Mesenchymal stem cell (in vitro differentiated cells and primary cell): ENCODE measurements around the gene MEGF9.

ENCODE experiments used
- DNase-seq: peaks from one replicate; pipeline ENCODE4 v3.0.0-alpha.2; 2013
- H2AFZ ChIP-seq: one replicate; pipeline ENCODE4 v1.6.1; 2013; ENCODE audit warnings: low read depth, mild to moderate bottlenecking, control low read depth, inconsistent platforms, low read length, moderate library complexity
- H2AK5ac ChIP-seq: 2 replicates; pipeline ENCODE4 v1.6.1; 2013; ENCODE audit warnings: low read length, moderate library complexity, mild to moderate bottlenecking, inconsistent platforms; ENCODE audit not compliant: severe bottlenecking
- H2BK120ac ChIP-seq: one replicate; pipeline ENCODE4 v1.6.1; 2013; ENCODE audit warnings: low read depth, mild to moderate bottlenecking, inconsistent platforms, low read length, moderate library complexity
- H2BK12ac ChIP-seq, 2 experiments: one replicate each; pipeline ENCODE4 v1.6.1; 2013; ENCODE audit warnings: inconsistent platforms in 2 of 2, low read length in 2 of 2, mild to moderate bottlenecking in 2 of 2, moderate library complexity in 2 of 2, control low read depth in 1 of 2
- H2BK15ac ChIP-seq: one replicate; pipeline ENCODE4 v1.6.1; 2013; ENCODE audit warnings: mild to moderate bottlenecking, low read depth, inconsistent platforms; ENCODE audit not compliant: poor library complexity, severe bottlenecking
- H2BK5ac ChIP-seq: 2 replicates; pipeline ENCODE4 v1.6.1; 2013; ENCODE audit warnings: low read depth, mild to moderate bottlenecking, low read length, control low read depth, inconsistent platforms; ENCODE audit not compliant: poor library complexity, severe bottlenecking
- H3K14ac ChIP-seq, 2 experiments: one replicate each; pipeline ENCODE4 v1.6.1; 2013; ENCODE audit warnings: inconsistent platforms in 2 of 2, low read length in 2 of 2, control low read depth in 1 of 2, mild to moderate bottlenecking in 1 of 2, moderate library complexity in 1 of 2
- H3K18ac ChIP-seq, 2 experiments: one replicate each; pipeline ENCODE4 v1.6.1; 2013; ENCODE audit warnings: inconsistent platforms in 2 of 2, low read length in 2 of 2, control low read depth in 1 of 2, low read depth in 1 of 2, mild to moderate bottlenecking in 1 of 2
- H3K23ac ChIP-seq, 2 experiments: one replicate each; pipeline ENCODE4 v1.6.1; 2013; ENCODE audit warnings: inconsistent platforms in 2 of 2, low read length in 2 of 2, mild to moderate bottlenecking in 2 of 2, moderate library complexity in 2 of 2, control low read depth in 1 of 2
- H3K27ac ChIP-seq: 2 replicates; pipeline ENCODE4 v1.5.1; 2013; ENCODE audit warnings: mild to moderate bottlenecking, moderate library complexity, low read length, control low read depth, inconsistent platforms; ENCODE audit not compliant: poor library complexity, severe bottlenecking
- H3K27me3 ChIP-seq, 2 experiments: 2 replicates each; pipeline versions ENCODE4 v1.6.1 to v1.7.0; 2013; ENCODE audit warnings: low read length in 2 of 2, mild to moderate bottlenecking in 2 of 2, moderate library complexity in 2 of 2, control low read depth in 1 of 2, inconsistent platforms in 1 of 2; ENCODE audit not compliant: control insufficient read depth in 1 of 2, insufficient read depth in 1 of 2
- H3K36me3 ChIP-seq, 2 experiments: 2 replicates each; pipeline versions ENCODE4 v1.6.1 to v1.7.0; 2013; ENCODE audit warnings: low read length in 2 of 2, control low read depth in 1 of 2, inconsistent platforms in 1 of 2, low read depth in 1 of 2, mild to moderate bottlenecking in 1 of 2; ENCODE audit not compliant: insufficient read depth in 2 of 2, control insufficient read depth in 1 of 2
- H3K4ac ChIP-seq, 2 experiments: one replicate each; pipeline ENCODE4 v1.6.1; 2013; ENCODE audit warnings: inconsistent platforms in 2 of 2, low read length in 2 of 2, mild to moderate bottlenecking in 2 of 2, moderate library complexity in 2 of 2, control low read depth in 1 of 2, low read depth in 1 of 2
- H3K4me1 ChIP-seq: 2 replicates; pipeline ENCODE4 v1.6.1; 2013; ENCODE audit warnings: low read depth, low read length, control low read depth; ENCODE audit not compliant: control insufficient read depth, insufficient read depth
- H3K4me2 ChIP-seq: 2 replicates; pipeline ENCODE4 v1.6.1; 2013; ENCODE audit warnings: low read length, mild to moderate bottlenecking, inconsistent platforms; ENCODE audit not compliant: poor library complexity, severe bottlenecking
- H3K4me3 ChIP-seq, 2 experiments: 2 replicates each; pipeline versions ENCODE4 v1.5.1 to v1.7.0; 2013; ENCODE audit warnings: low read length in 2 of 2, mild to moderate bottlenecking in 2 of 2, control low read depth in 1 of 2, low read depth in 1 of 2; ENCODE audit not compliant: insufficient read depth in 1 of 2
- H3K79me1 ChIP-seq: replicated peaks from 2 replicates; pipeline ENCODE4 v1.6.1; 2013; ENCODE audit warnings: mild to moderate bottlenecking, control low read depth, low read length, inconsistent platforms; ENCODE audit not compliant: poor library complexity, severe bottlenecking
- H3K9ac ChIP-seq: 2 replicates; pipeline ENCODE4 v1.7.0; 2013; ENCODE audit warnings: mild to moderate bottlenecking, low read length, moderate library complexity
- H3K9me3 ChIP-seq: 2 replicates; pipeline ENCODE4 v1.7.0; 2013; ENCODE audit warnings: mild to moderate bottlenecking, low read length; ENCODE audit not compliant: control insufficient read depth
- H4K8ac ChIP-seq: one replicate; pipeline ENCODE4 v1.6.1; 2013; ENCODE audit warnings: inconsistent platforms, mild to moderate bottlenecking, low read length, moderate library complexity
- H4K91ac ChIP-seq: one replicate; pipeline ENCODE4 v1.6.1; 2013; ENCODE audit warnings: mild to moderate bottlenecking, low read length, inconsistent platforms
- WGBS: methylation state at CpG from one replicate; pipeline ENCODE4 v1.1.7; 2013; ENCODE audit warnings: mixed read lengths; 5-methylcytosine and 5-hydroxymethylcytosine counted together

The MEGF9 gene

GRCh38 chr9:120730654-120731514, 16.6 kb upstream of the MEGF9 start:
- H4K8ac ChIP-seq: no peak overlapping the region
- H3K79me1 ChIP-seq: no peaks in the 10 kb centered on the region
- 78% methylated on average over 7 of the region's 7 CpGs for WGBS

GRCh38 chr9:120729791-120730241, 15.5 kb upstream of the MEGF9 start:
- Histone ChIP-seq H3K18ac (peak overlapping the region in 1 of 2 experiments; percentile 57), H2AK5ac (peak overlapping the region; percentile 84), H3K4me1 (peaks cover 23% of the 10 kb centered on the region), H2BK15ac (no peak overlapping the region), H3K27me3 (no peaks in the 10 kb centered on the region), H4K91ac (peak overlapping the region; percentile 16), H3K14ac (no peak overlapping the region), H2BK5ac (peak overlapping the region; percentile 74), H2BK120ac (no peak overlapping the region), H3K9me3 (no peaks in the 10 kb centered on the region), H3K4ac (peak overlapping the region in 1 of 2 experiments; percentile 63), H3K4me2 (no peak overlapping the region), H3K4me3 (no peak overlapping the region), H4K8ac (no peak overlapping the region), H3K79me1 (no peaks in the 10 kb centered on the region), H3K9ac (peak overlapping the region; percentile 27), H3K23ac (no peak overlapping the region), H2BK12ac (peak overlapping the region; percentile 29 to 56), H3K27ac (peak overlapping the region; percentile 22), H3K36me3 (no peaks in the 10 kb centered on the region), H2AFZ (no peak overlapping the region)
- 33% methylated on average over 5 of the region's 5 CpGs for WGBS
- DNase-seq: peak; percentile 10

More at GRCh38 chr9:120730654-120731514, 16.6 kb upstream of the MEGF9 start:
- peak; percentile 76 for DNase-seq
- no peak overlapping the region for H2BK15ac ChIP-seq
- no peak overlapping the region for H2AFZ ChIP-seq
- no peaks in the 10 kb centered on the region for H3K36me3 ChIP-seq
- H2BK12ac ChIP-seq: no peak overlapping the region
- H3K18ac ChIP-seq: peak overlapping the region in 1 of 2 experiments; percentile 5
- peak overlapping the region; percentile 76 for H3K27ac ChIP-seq
- peak overlapping the region in 1 of 2 experiments; percentile 73 for H3K23ac ChIP-seq
- H3K4me1 ChIP-seq: peaks cover 25% of the 10 kb centered on the region
- no peak overlapping the region for H3K4ac ChIP-seq
- H3K9me3 ChIP-seq: no peaks in the 10 kb centered on the region
- no peaks in the 10 kb centered on the region for H3K27me3 ChIP-seq
- H3K9ac ChIP-seq: no peak overlapping the region
- no peak overlapping the region for H3K4me2 ChIP-seq
- no peak overlapping the region for H3K4me3 ChIP-seq
- H2BK120ac ChIP-seq: no peak overlapping the region
- no peak overlapping the region for H4K91ac ChIP-seq
- peak overlapping the region; percentile 78 for H2AK5ac ChIP-seq
- H2BK5ac ChIP-seq: peak overlapping the region; percentile 20
- no peak overlapping the region for H3K14ac ChIP-seq

- Histone ChIP-seq H3K14ac (no peak overlapping the region), H2AK5ac (peak overlapping the region; percentile 10), H3K27me3 (no peaks in the 10 kb centered on the region), H3K18ac (no peak overlapping the region), H2AFZ (no peak overlapping the region), H2BK12ac (no peak overlapping the region), H2BK120ac (no peak overlapping the region), H3K4me2 (no peak overlapping the region), H2BK15ac (no peak overlapping the region), H3K27ac (no peak overlapping the region), H3K36me3 (no peaks in the 10 kb centered on the region), H3K79me1 (no peaks in the 10 kb centered on the region), H4K91ac (no peak overlapping the region), H3K4me3 (no peak overlapping the region), H4K8ac (peak overlapping the region; percentile 27), H2BK5ac (no peak overlapping the region), H3K4me1 (peaks cover 9% of the 10 kb centered on the region), H3K23ac (no peak overlapping the region), H3K9me3 (no peaks in the 10 kb centered on the region), H3K4ac (no peak overlapping the region), H3K9ac (no peak overlapping the region)
- 70% methylated on average over 2 of the region's 2 CpGs for WGBS
- DNase-seq: no peak
Observed at GRCh38 chr9:120726484-120726883, 12.2 kb upstream of the MEGF9 start.

- Histone ChIP-seq H3K4me2 (no peak overlapping the region), H3K27ac (no peak overlapping the region), H3K36me3 (no peaks in the 10 kb centered on the region), H3K4ac (no peak overlapping the region), H2BK5ac (no peak overlapping the region), H3K23ac (no peak overlapping the region), H2BK12ac (no peak overlapping the region), H3K9me3 (no peaks in the 10 kb centered on the region), H2BK120ac (no peak overlapping the region), H3K18ac (no peak overlapping the region), H2BK15ac (no peak overlapping the region), H2AK5ac (no peak overlapping the region), H3K79me1 (no peaks in the 10 kb centered on the region), H2AFZ (no peak overlapping the region), H3K27me3 (no peaks in the 10 kb centered on the region), H3K9ac (no peak overlapping the region), H4K8ac (no peak overlapping the region), H3K4me3 (no peak overlapping the region), H3K14ac (no peak overlapping the region), H4K91ac (no peak overlapping the region), H3K4me1 (peaks cover 5% of the 10 kb centered on the region)
- no peak for DNase-seq
- WGBS: 78% methylated on average over 1 of the region's 1 CpG
Observed at GRCh38 chr9:120725907-120726306, 11.6 kb upstream of the MEGF9 start.
